Prostate gland (tissue), 2 donors: ENCODE results near the gene ITPR2.

Experiments
- POLR2A ChIP-seq: fragments of 450-650 bp; IDR thresholded peaks from one replicate; pipeline ENCODE4 v1.6.1; 2016; ENCODE audit warnings: antibody characterized with exemption, mild to moderate bottlenecking
- TF ChIP-seq, protein P1 (sequence below), 4 experiments: fragments of 200-600 bp in 2 of 4; fragments of 450-650 bp in 2 of 4; sonication (generic) in 2 of 4; IDR thresholded peaks; 1 replicate in 3 of 4; 2 replicates in 1 of 4; pipeline ENCODE4 v1.5.1; 2016 to 2019; ENCODE audit warnings: antibody characterized with exemption in 4 of 4, mild to moderate bottlenecking in 2 of 4, moderate library complexity in 2 of 4

GRCh38 chr12:26704684-26705460 is 128.1 kb downstream of the ITPR2 start:
- no peak for TF ChIP-seq POLR2A
- TF ChIP-seq, protein P1, sequence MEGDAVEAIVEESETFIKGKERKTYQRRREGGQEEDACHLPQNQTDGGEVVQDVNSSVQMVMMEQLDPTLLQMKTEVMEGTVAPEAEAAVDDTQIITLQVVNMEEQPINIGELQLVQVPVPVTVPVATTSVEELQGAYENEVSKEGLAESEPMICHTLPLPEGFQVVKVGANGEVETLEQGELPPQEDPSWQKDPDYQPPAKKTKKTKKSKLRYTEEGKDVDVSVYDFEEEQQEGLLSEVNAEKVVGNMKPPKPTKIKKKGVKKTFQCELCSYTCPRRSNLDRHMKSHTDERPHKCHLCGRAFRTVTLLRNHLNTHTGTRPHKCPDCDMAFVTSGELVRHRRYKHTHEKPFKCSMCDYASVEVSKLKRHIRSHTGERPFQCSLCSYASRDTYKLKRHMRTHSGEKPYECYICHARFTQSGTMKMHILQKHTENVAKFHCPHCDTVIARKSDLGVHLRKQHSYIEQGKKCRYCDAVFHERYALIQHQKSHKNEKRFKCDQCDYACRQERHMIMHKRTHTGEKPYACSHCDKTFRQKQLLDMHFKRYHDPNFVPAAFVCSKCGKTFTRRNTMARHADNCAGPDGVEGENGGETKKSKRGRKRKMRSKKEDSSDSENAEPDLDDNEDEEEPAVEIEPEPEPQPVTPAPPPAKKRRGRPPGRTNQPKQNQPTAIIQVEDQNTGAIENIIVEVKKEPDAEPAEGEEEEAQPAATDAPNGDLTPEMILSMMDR (IDR thresholded peaks at IDR 0.05), result no peak
